ENCODE measurements around the gene R3HDML. TPM values are rescaled to one million over a fixed set of nuclear protein-coding genes. Genes with fewer than 3 reads are reported as not detected.
A peak's percentile ranks its signal among the peaks of the same experiment; 100 is the strongest.

The R3HDML gene
- total and polyA plus RNA-seq, 2 of the 13 experiments (the other 11 are each of a cell fraction or from before 2014, with no cell fraction given) = not detected

DNA sequence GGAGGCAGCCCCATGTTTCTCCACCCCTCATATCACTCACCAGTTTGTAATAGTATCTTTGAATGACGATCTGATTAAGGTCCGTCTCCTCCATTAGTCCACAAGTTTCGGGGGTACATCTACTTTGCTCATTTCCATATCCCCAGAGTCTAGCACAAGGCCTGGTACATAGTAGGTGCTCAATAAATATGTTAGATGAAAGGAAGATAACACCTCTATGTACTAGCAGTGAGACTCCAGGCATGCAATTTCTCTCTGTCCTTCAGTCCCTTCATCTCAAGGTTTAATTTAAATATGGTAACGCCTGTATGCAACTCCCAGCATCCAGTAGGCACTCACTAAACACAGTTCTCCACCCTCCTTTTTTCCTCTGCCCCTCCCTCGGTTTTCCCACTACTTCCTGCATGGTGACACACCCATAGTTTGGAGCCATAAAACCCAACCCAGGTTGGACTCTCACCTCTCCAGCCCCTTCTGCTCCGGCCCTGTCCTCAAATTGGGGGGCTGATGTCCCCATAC lies 18.2 kb downstream of the R3HDML start (continued):
- no peak for TF ChIP-seq AHDC1 (CRISPR knock-in tag; IDR thresholded peaks at IDR 0.05; ENCODE audit: borderline replicate concordance)
- TF ChIP-seq PRPF4 (IDR thresholded peaks at IDR 0.05; ENCODE audit: low read depth, low read length, poor library complexity, severe bottlenecking) = no peak
- TF ChIP-seq MYPOP (CRISPR knock-in tag; IDR thresholded peaks at IDR 0.05) = peak; percentile 68; the same call in 1 of the 2 replicates
- TF ChIP-seq RARG (CRISPR knock-in tag; IDR thresholded peaks at IDR 0.05; ENCODE audit: low read depth) = no peak
- TF ChIP-seq CERS6 (CRISPR knock-in tag; IDR thresholded peaks at IDR 0.05) = no peak
- no peak for TF ChIP-seq TMF1 (CRISPR knock-in tag; IDR thresholded peaks at IDR 0.05; ENCODE audit: low read depth)
- no peak for TF ChIP-seq BRD4 (CRISPR knock-in tag; IDR thresholded peaks at IDR 0.05)
- 0 out of 2 replicates have a peak, but pooled peaks have one; percentile 8 for TF ChIP-seq FOXJ3 (CRISPR knock-in tag; IDR thresholded peaks at IDR 0.05; ENCODE audit: borderline replicate concordance)
- 0 out of 2 replicates have a peak, but pooled peaks have one; percentile 27 for TF ChIP-seq ZNF569 (CRISPR knock-in tag; IDR thresholded peaks at IDR 0.05; ENCODE audit: borderline replicate concordance)
- no peak for TF ChIP-seq RXRB (CRISPR knock-in tag; IDR thresholded peaks at IDR 0.05; ENCODE audit: borderline replicate concordance)
- TF ChIP-seq FOXO4 (CRISPR knock-in tag; conservative IDR thresholded peaks at IDR 0.05) = 0 out of 2 replicates have a peak, but pooled peaks have one; percentile 77
- no peak for TF ChIP-seq ISL2 (CRISPR knock-in tag; IDR thresholded peaks at IDR 0.05)
- TF ChIP-seq ATF7-NPFF (CRISPR knock-in tag; IDR thresholded peaks at IDR 0.05; ENCODE audit: low read depth) = no peak
- TF ChIP-seq ZNF296 (CRISPR knock-in tag; conservative IDR thresholded peaks at IDR 0.05) = no peak
- TF ChIP-seq ZNF263 (CRISPR knock-in tag; IDR thresholded peaks at IDR 0.05) = no peak
- no peak for TF ChIP-seq XBP1 (CRISPR knock-in tag; IDR thresholded peaks at IDR 0.05)
- no peak for TF ChIP-seq ZNF775 (CRISPR knock-in tag; IDR thresholded peaks at IDR 0.05; ENCODE audit: borderline replicate concordance)
- TF ChIP-seq ZNF335 (CRISPR knock-in tag; IDR thresholded peaks at IDR 0.05) = no peak
- 0 out of 2 replicates have a peak, but pooled peaks have one; percentile 2 for TF ChIP-seq FOXC1 (CRISPR knock-in tag; IDR thresholded peaks at IDR 0.05; ENCODE audit: borderline replicate concordance)
- peak; percentile 61 for TF ChIP-seq ASH2L (IDR thresholded peaks at IDR 0.05; ENCODE audit: insufficient read length, low read depth, low read length)
- no peak for TF ChIP-seq ZNF768 (CRISPR knock-in tag; IDR thresholded peaks at IDR 0.05)
- peak; percentile 10; the same call in 1 of the 2 replicates for TF ChIP-seq NR2F6 (IDR thresholded peaks at IDR 0.05)
- no peak for TF ChIP-seq NR2F6 (CRISPR knock-in tag; IDR thresholded peaks at IDR 0.05)

Measured in HepG2 (cell line).